Activated T-helper 2 cell treated with anti-CD3 and anti-CD28 coated beads, Interferon-gamma antibody, Interleukin-2, Interleukin-4, amounts not matched to agents 10 μg/mL and 5 μg/mL and 100 μg/mL, durations not matched to agents 14 hours and 24 hours and 36 hours (primary cell): Measurements from ENCODE around the gene GPR87. TPM values are rescaled to one million over a fixed set of nuclear protein-coding genes. Genes with fewer than 3 reads are reported as not detected.

Source experiments
- DNase-seq: peaks from one replicate; pipeline ENCODE4 v3.0.0; 2021; ENCODE audit warnings: low spot score
- H3K27ac Mint-ChIP-seq: one replicate; pipeline ENCODE4 v1.8.0; 2021; ENCODE audit warnings: mixed read lengths
- H3K27me3 Mint-ChIP-seq: one replicate; pipeline ENCODE4 v1.8.0; 2021; ENCODE audit warnings: low read depth, mixed read lengths
- H3K36me3 Mint-ChIP-seq: one replicate; pipeline ENCODE4 v1.8.0; 2021; ENCODE audit warnings: low read depth, mixed read lengths
- H3K4me1 Mint-ChIP-seq: one replicate; pipeline ENCODE4 v1.8.0; 2021; ENCODE audit warnings: low read depth, mixed read lengths
- H3K4me3 Mint-ChIP-seq: one replicate; pipeline ENCODE4 v1.8.0; 2021; ENCODE audit warnings: low read depth, mild to moderate bottlenecking, moderate library complexity, mixed read lengths
- H3K9me3 Mint-ChIP-seq: one replicate; pipeline ENCODE4 v1.8.0; 2021; ENCODE audit warnings: mixed read lengths
- intact Hi-C: fragments of 100-400 bp; cut with micrococcal nuclease; formaldehyde crosslinking; loops from one replicate; pipeline ENCODE4 v1.15.1; 2023
- total RNA-seq: library from RNA; stranded (reverse); gene quantifications from 2 replicates; pipeline ENCODE4 v1.2.3, GENCODE V29; 2022

The GPR87 gene
- total RNA-seq, 1 donor from 2014 or later, result 1.1 TPM

- Mint-ChIP-seq H3K4me1 (peaks cover 54% of the 10 kb centered on the region), H3K27ac (peak overlapping the region; percentile 10), H3K27me3 (no peaks in the 10 kb centered on the region), H3K4me3 (no peak overlapping the region), H3K9me3 (no peaks in the 10 kb centered on the region), H3K36me3 (no peaks in the 10 kb centered on the region)
- intact Hi-C loops, result no loop called here
- DNase-seq, result no peak
These were observed 40.5 kb downstream of the GPR87 start for GRCh38 chr3:151276038-151276686.

DNA sequence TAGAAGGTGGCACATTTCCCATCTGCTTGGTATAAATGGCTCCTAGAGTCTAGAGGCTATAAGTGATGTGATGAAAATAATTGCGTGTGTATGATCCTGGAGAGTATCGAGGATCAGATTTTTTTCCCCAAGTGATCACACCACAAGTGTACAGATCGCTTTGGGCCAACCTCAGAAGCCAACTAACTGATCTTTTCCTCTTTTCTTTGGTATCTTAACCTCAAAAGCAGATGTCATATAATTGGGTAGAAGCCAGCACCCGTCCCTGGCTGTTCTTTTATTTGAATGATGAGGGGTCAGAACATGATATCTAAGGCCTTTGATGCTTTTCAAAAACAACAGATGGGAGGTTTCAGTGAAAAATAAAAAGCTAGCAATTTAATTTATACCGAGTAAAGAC, 41.5 kb downstream of the GPR87 start:
- Mint-ChIP-seq H3K4me1 (peaks cover 56% of the 10 kb centered on the region), H3K9me3 (no peaks in the 10 kb centered on the region), H3K36me3 (no peaks in the 10 kb centered on the region), H3K27me3 (no peaks in the 10 kb centered on the region), H3K27ac (peak overlapping the region; percentile 21), H3K4me3 (no peak overlapping the region)
- intact Hi-C loops, result no loop called here
- no peak for DNase-seq

DNA sequence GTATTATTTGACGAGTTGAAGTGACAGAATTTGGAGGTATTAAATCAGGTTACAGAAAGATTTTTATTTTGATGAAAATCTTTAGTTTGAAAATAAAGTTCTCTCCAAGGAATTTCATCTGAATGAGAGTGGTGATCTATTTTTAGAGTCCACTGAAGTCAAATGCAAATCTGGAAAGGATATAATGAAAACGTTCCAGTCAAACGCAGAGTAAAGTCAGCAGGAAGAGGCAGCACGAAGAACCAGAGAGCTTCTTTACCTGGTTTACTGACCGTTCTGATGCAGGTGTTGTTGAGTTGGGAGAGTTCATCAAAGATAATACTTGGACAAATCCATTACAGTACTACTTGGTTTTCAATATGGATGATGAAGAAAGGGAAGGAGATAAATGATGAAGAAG, 47.0 kb downstream of the GPR87 start:
- no peaks in the 10 kb centered on the region for H3K9me3 Mint-ChIP-seq
- no peak overlapping the region for H3K4me3 Mint-ChIP-seq
- H3K27ac Mint-ChIP-seq, result no peak overlapping the region
- no peaks in the 10 kb centered on the region for H3K27me3 Mint-ChIP-seq
- H3K4me1 Mint-ChIP-seq, result peaks cover 45% of the 10 kb centered on the region
- H3K36me3 Mint-ChIP-seq, result peaks cover 7% of the 10 kb centered on the region
- intact Hi-C loops, result loop anchor here (2.0 kb wide), 2 partner anchors 15 to 65 kb away; no protein-coding TSS in a partner anchor
- no peak for DNase-seq

DNA sequence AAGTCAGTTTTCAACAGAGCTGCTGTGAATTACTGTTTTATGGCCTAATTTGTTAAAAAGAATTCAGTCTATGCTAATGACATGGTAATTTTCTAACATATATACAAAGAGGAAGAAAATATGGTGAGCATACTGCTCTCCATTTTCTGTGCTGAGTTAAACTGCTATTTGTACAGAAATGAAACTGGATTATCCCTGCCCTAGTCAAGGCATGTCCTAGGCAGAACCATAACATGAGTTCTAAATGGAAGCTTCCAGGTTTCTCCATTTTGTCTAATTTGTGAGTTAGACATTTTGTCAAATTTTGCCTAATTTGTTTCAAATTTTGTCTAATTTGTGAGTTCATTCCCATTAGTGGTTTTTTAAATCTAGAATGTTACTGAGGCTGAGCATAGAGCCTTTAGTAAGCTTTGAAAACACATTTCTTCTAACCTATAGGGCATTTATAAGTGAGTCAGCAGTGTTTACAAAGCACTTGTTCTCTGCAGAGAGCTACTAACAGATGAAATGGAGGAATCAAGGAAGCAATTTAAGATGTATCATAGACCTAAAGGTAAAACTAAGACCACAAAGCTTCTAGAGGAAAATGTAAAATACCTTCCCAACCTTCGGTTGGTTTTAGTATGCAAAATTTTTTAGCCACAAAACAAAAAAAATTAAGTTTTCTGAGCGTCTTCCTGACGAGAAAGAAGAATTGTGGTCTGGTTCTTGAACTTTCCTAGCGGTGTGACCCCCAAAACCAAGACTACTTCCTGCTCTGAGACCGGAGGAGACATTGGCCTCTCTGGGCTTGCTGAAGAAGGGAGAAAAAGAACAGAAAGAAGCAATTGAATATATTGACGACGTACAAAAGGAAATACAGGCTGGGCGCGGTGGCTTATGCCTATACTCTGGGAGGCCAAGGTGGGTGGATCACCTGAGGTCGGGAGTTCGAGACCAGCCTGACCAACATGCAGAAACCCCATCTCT, 48.1 kb downstream of the GPR87 start:
- peak overlapping the region; percentile 7 for H3K4me3 Mint-ChIP-seq
- no peaks in the 10 kb centered on the region for H3K27me3 Mint-ChIP-seq
- peaks cover 7% of the 10 kb centered on the region for H3K36me3 Mint-ChIP-seq
- H3K27ac Mint-ChIP-seq, result peak overlapping the region; percentile 83
- intact Hi-C loops, result loop anchor here (1.0 to 2.0 kb wide), 3 partner anchors 16 to 64 kb away; no protein-coding TSS in a partner anchor
- DNase-seq, result peak; percentile 35
- no peaks in the 10 kb centered on the region for H3K9me3 Mint-ChIP-seq
- peaks cover 38% of the 10 kb centered on the region for H3K4me1 Mint-ChIP-seq

DNA sequence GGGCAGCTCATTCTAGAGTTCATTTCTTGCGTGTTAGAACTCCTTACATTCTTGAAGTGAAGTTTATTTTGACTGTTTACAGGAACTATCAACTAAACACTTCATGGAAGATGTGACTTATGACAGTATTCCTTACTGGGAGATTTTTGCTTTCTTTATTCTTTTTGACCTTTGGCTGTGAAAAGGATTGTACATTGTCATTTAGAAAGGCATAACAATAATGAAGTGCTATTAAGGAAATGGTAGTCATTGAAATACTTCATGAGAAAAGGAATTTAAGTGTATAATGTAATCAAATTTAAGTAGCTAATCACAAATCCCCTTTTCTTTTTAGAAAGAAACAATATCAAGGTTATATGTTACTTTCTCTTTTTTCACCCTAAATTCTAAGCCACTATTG, 49.6 kb downstream of the GPR87 start:
- Mint-ChIP-seq H3K9me3 (no peaks in the 10 kb centered on the region), H3K36me3 (peaks cover 7% of the 10 kb centered on the region), H3K27ac (no peak overlapping the region), H3K4me3 (no peak overlapping the region), H3K4me1 (peaks cover 34% of the 10 kb centered on the region), H3K27me3 (no peaks in the 10 kb centered on the region)
- DNase-seq, result no peak
- intact Hi-C loops, result no loop called here

- peaks cover 34% of the 10 kb centered on the region for H3K4me1 Mint-ChIP-seq
These were observed 50.8 kb downstream of the GPR87 start for GRCh38 chr3:151265866-151266265.

DNA sequence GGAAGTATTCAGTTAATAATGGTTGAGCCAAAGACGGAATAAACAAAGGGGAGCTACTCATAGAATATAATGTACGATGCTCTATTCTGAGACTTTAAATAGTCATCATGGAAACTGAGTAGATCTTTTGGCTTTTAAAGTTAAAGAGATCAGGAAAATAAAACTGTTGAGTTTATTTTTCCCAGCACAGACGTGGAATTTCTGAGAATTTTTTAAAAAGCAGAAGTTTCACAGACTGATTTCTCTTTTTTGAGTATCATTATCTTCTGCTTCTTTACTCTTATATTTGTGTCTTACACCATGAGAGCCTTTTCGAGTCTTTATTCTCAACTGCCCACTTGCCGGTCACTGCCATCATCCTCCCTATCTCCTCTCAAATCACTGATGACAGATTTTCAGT, 51.5 kb downstream of the GPR87 start:
- Mint-ChIP-seq H3K4me1 (peaks cover 30% of the 10 kb centered on the region), H3K4me3 (no peak overlapping the region), H3K27ac (no peak overlapping the region), H3K36me3 (peaks cover 7% of the 10 kb centered on the region), H3K9me3 (no peaks in the 10 kb centered on the region), H3K27me3 (no peaks in the 10 kb centered on the region)
- intact Hi-C loops, result no loop called here
- DNase-seq, result no peak

More at GRCh38 chr3:151265866-151266265, 50.8 kb downstream of the GPR87 start:
- Mint-ChIP-seq H3K27ac (no peak overlapping the region), H3K27me3 (no peaks in the 10 kb centered on the region), H3K4me3 (no peak overlapping the region), H3K36me3 (peaks cover 7% of the 10 kb centered on the region), H3K9me3 (no peaks in the 10 kb centered on the region)
- no peak for DNase-seq
- intact Hi-C loops, result no loop called here

DNA sequence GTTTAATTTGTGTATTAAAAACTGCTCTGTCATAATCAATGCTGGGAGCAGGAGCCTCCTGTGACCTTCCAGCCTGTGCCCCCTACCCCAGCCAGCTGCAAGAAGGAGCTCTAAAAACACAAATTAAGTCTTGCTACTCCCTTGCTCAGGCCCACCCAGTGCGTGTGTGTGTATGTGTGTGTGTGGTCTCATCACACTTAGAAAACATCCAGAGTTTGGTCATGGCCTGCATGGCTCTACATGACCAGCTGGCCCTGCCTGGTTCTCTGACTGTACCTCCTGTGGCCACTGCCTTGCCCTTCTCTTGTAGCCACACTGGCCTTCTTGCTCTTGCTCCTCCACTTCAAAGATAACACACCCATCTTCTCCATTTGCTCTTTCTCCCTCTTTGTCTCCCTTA, 52.0 kb downstream of the GPR87 start:
- DNase-seq, result no peak
- Mint-ChIP-seq H3K27ac (no peak overlapping the region), H3K36me3 (peaks cover 3% of the 10 kb centered on the region), H3K4me1 (peaks cover 26% of the 10 kb centered on the region), H3K4me3 (no peak overlapping the region), H3K9me3 (no peaks in the 10 kb centered on the region), H3K27me3 (peaks cover 4% of the 10 kb centered on the region)
- intact Hi-C loops, result no loop called here

GRCh38 chr3:151262871-151263525, 53.6 kb downstream of the GPR87 start:
- Mint-ChIP-seq H3K4me3 (no peak overlapping the region), H3K27me3 (peaks cover 5% of the 10 kb centered on the region), H3K4me1 (peaks cover 14% of the 10 kb centered on the region)

GRCh38 chr3:151259664-151260063, 57.0 kb downstream of the GPR87 start:
- Mint-ChIP-seq H3K36me3 (no peaks in the 10 kb centered on the region), H3K4me3 (no peak overlapping the region), H3K4me1 (no peaks in the 10 kb centered on the region), H3K27ac (no peak overlapping the region), H3K9me3 (no peaks in the 10 kb centered on the region), H3K27me3 (peaks cover 19% of the 10 kb centered on the region)
- intact Hi-C loops, result no loop called here
- DNase-seq, result no peak

More at GRCh38 chr3:151262871-151263525, 53.6 kb downstream of the GPR87 start:
- Mint-ChIP-seq H3K36me3 (no peaks in the 10 kb centered on the region), H3K9me3 (no peaks in the 10 kb centered on the region), H3K27ac (no peak overlapping the region)
- no peak for DNase-seq
- intact Hi-C loops, result no loop called here

DNA sequence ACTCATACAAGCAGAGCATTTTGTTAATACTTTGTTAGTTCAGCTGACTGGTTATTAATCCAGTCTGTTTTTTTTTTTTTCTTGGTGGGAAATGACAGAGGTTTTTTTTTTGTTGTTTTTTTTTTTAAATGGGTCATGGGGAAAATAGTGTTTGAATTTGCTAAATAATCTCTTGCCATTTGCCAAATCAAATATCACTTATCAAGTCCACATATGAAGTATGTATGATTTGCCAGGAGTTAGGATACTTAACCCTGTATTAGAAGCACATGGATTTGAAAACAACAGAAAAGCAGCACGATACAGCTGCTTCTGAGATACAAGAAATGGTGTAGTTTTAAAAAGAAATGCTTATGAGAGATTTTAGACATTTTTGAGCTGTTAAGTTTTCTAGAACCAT, 59.9 kb downstream of the GPR87 start:
- no peak overlapping the region for H3K27ac Mint-ChIP-seq
- H3K4me3 Mint-ChIP-seq, result no peak overlapping the region
- DNase-seq, result no peak
- H3K9me3 Mint-ChIP-seq, result no peaks in the 10 kb centered on the region
- intact Hi-C loops, result no loop called here
- no peaks in the 10 kb centered on the region for H3K36me3 Mint-ChIP-seq
- H3K27me3 Mint-ChIP-seq, result peaks cover 20% of the 10 kb centered on the region
- H3K4me1 Mint-ChIP-seq, result no peaks in the 10 kb centered on the region

DNA sequence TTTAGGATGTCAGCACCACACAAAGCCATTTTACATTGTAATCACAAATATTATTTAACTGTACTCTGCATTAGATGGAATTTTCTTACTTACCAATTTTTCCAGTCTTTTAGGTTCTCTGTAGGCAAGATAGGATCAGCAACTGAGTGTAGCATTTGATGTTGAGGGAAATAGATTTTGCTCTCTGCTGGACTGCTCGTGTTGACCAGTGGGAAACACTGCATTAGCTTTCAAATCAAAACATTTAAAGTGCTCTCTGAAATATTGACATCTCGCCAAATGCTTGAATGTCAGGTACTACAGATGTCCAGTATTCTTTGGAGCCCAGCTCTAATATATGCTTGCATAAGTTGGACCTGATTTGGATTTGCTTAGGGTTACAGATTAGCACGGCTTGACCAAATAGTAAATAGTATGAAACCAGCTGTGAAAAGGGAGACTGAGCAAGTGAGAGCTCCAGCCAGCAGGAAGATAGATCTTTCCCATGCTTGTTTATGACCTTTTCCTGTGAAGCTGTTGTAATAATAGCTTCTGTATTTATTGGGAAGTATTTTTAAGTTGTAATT, 67.8 kb downstream of the GPR87 start:
- H3K4me3 Mint-ChIP-seq, result no peak overlapping the region
- H3K27me3 Mint-ChIP-seq, result peaks cover 27% of the 10 kb centered on the region
- no peak overlapping the region for H3K27ac Mint-ChIP-seq
- peaks cover 3% of the 10 kb centered on the region for H3K4me1 Mint-ChIP-seq
- no peaks in the 10 kb centered on the region for H3K9me3 Mint-ChIP-seq
- intact Hi-C loops, result no loop called here
- no peaks in the 10 kb centered on the region for H3K36me3 Mint-ChIP-seq
- DNase-seq, result no peak
